Fibroblast of mammary gland (primary cell): Measurements from ENCODE around the gene LINC00305.

Experiments used
- DNase-seq: peaks from one replicate; pipeline ENCODE4 v3.0.0-alpha.2; 2010; ENCODE audit warnings: low read depth
- H3K4me3 ChIP-seq: 2 replicates; pipeline ENCODE4 v1.5.1; 2011; ENCODE audit warnings: low read depth, mild to moderate bottlenecking, low read length, moderate library complexity; ENCODE audit not compliant: control insufficient read depth
- CTCF ChIP-seq: conservative IDR thresholded peaks from 2 replicates; pipeline ENCODE4 v1.5.1; 2011; ENCODE audit warnings: low read depth, low read length, inconsistent platforms; ENCODE audit not compliant: control insufficient read depth, insufficient read depth

LINC00305 gene

GRCh38 chr18:64118406-64118805 is 30.5 kb downstream of the LINC00305 start:
- TF ChIP-seq CTCF, result no peak
- H3K4me3 ChIP-seq, result no peak overlapping the region
- DNase-seq, result no peak

- H3K4me3 ChIP-seq, result no peak overlapping the region
- no peak for TF ChIP-seq CTCF
- DNase-seq, result no peak
These were observed 32.2 kb downstream of the LINC00305 start for GRCh38 chr18:64116571-64117175.

- no peak for TF ChIP-seq CTCF
- no peak overlapping the region for H3K4me3 ChIP-seq
- no peak for DNase-seq
These were observed 33.0 kb downstream of the LINC00305 start for GRCh38 chr18:64115881-64116280.

GRCh38 chr18:64111950-64112349 is 36.9 kb downstream of the LINC00305 start:
- H3K4me3 ChIP-seq, result no peak overlapping the region
- no peak for TF ChIP-seq CTCF
- no peak for DNase-seq

- no peak for DNase-seq
- H3K4me3 ChIP-seq, result no peak overlapping the region
- no peak for TF ChIP-seq CTCF
These were observed 38.0 kb downstream of the LINC00305 start for GRCh38 chr18:64110692-64111480.

GRCh38 chr18:64103986-64104385 is 44.9 kb downstream of the LINC00305 start:
- no peak overlapping the region for H3K4me3 ChIP-seq
- DNase-seq, result no peak
- TF ChIP-seq CTCF, result no peak
